B cell (primary cell): ENCODE data around the gene NOTCH3. TPM values are rescaled to one million over a fixed set of nuclear protein-coding genes. Genes with fewer than 3 reads are reported as not detected.

Experiments used
- ATAC-seq: fragments of 200-7000 bp; cut with Tn5 transposase; one replicate; pipeline ENCODE4 v1.10.0; 2021; ENCODE audit warnings: low read depth, mild to moderate bottlenecking, moderate number of reproducible peaks, moderate library complexity
- CTCF ChIA-PET: fragments of 350-600 bp; sonication (Branson Sonifier 250); formaldehyde crosslinking; loops from one replicate; lab custom pipeline; 2021; ENCODE audit warnings: antibody characterized with exemption, inconsistent platforms; lab: Charles Lee
- POLR2A ChIA-PET: fragments of 350-600 bp; sonication (Branson Sonifier 250); formaldehyde crosslinking; loops from one replicate; lab custom pipeline; 2021; ENCODE audit warnings: antibody characterized with exemption; lab: Charles Lee
- DNase-seq: peaks from one replicate; pipeline ENCODE4 v3.0.0; 2013
- H2AFZ ChIP-seq: 2 replicates; pipeline ENCODE4 v1.6.1; 2012; ENCODE audit warnings: mild to moderate bottlenecking, low read depth, low read length; ENCODE audit not compliant: insufficient read depth, poor library complexity, severe bottlenecking
- H3K27ac ChIP-seq, 2 donors: 1 replicate in 1 of 2; 2 replicates in 1 of 2; pipeline ENCODE4 v1.5.1; 2012 to 2013; ENCODE audit warnings: low read length in 2 of 2, mild to moderate bottlenecking in 2 of 2, moderate library complexity in 1 of 2
- H3K27me3 ChIP-seq, 4 experiments: fragments of 200-600 bp in 1 of 4; sonication (generic) in 1 of 4; replicated peaks in 1 of 4; 1 replicate in 2 of 4; 2 replicates in 2 of 4; pipeline versions ENCODE4 v1.6.1 to v1.7.0; 2013 to 2016; ENCODE audit warnings: low read length in 3 of 4, mild to moderate bottlenecking in 2 of 4, mixed read lengths in 1 of 4, moderate library complexity in 1 of 4; ENCODE audit not compliant: insufficient read depth in 4 of 4, control insufficient read depth in 3 of 4; ENCODE audit errors: control extremely low read depth in 1 of 4
- H3K36me3 ChIP-seq, 2 experiments: replicated peaks in 1 of 2; 1 replicate in 1 of 2; 2 replicates in 1 of 2; pipeline versions ENCODE4 v1.6.1 to v1.7.1; 2013; ENCODE audit warnings: low read length in 1 of 2; ENCODE audit not compliant: insufficient read depth in 2 of 2, control insufficient read depth in 1 of 2; ENCODE audit errors: control extremely low read depth in 1 of 2, extremely low read depth in 1 of 2
- H3K4me1 ChIP-seq, 2 donors: fragments of 200-600 bp in 1 of 2; sonication (generic) in 1 of 2; 1 replicate in 1 of 2; 2 replicates in 1 of 2; pipeline versions ENCODE4 v1.5.1 to v1.6.1; 2013 to 2017; ENCODE audit warnings: low read length in 2 of 2; ENCODE audit not compliant: control insufficient read depth in 2 of 2, insufficient read depth in 2 of 2
- H3K4me2 ChIP-seq: replicated peaks from 2 replicates; pipeline ENCODE3; 2012; ENCODE audit warnings: mild to moderate bottlenecking, low read depth, low read length; ENCODE audit not compliant: poor library complexity, severe bottlenecking
- H3K4me3 ChIP-seq, 5 experiments: fragments of 200-600 bp in 1 of 5; sonication (generic) in 1 of 5; 1 replicate in 3 of 5; 2 replicates in 2 of 5; pipeline versions ENCODE4 v1.5.1 to v1.7.0; 2011 to 2016; ENCODE audit warnings: low read length in 4 of 5, mild to moderate bottlenecking in 4 of 5, low read depth in 2 of 5, control low read depth in 1 of 5, moderate library complexity in 1 of 5; ENCODE audit not compliant: insufficient read depth in 1 of 5; ENCODE audit errors: control extremely low read depth in 1 of 5, extremely low read depth in 1 of 5
- H3K79me2 ChIP-seq: fragments of 200-600 bp; sonication (generic); one replicate; pipeline ENCODE4 v1.6.0; 2016; ENCODE audit warnings: low read length; ENCODE audit not compliant: control insufficient read depth, insufficient read depth
- H3K9ac ChIP-seq: fragments of 200-600 bp; sonication (generic); 2 replicates; pipeline ENCODE4 v1.6.1; 2017; ENCODE audit warnings: mild to moderate bottlenecking, low read length, moderate library complexity
- H3K9me3 ChIP-seq, 3 donors: one replicate each; pipeline versions ENCODE4 v1.6.1 to v1.7.1; 2013; ENCODE audit warnings: low read length in 2 of 3; ENCODE audit not compliant: control insufficient read depth in 2 of 3, insufficient read depth in 1 of 3; ENCODE audit errors: control extremely low read depth in 1 of 3
- H4K20me1 ChIP-seq: 2 replicates; pipeline ENCODE4 v1.6.0; 2012; ENCODE audit warnings: mild to moderate bottlenecking, low read length; ENCODE audit not compliant: insufficient read depth, control insufficient read depth, poor library complexity, severe bottlenecking
- H3K27ac Mint-ChIP-seq: one replicate; pipeline ENCODE4 v1.8.0; 2021; ENCODE audit warnings: mixed read lengths
- H3K27me3 Mint-ChIP-seq: one replicate; pipeline ENCODE4 v1.8.0; 2021; ENCODE audit warnings: mixed read lengths
- H3K4me1 Mint-ChIP-seq: one replicate; pipeline ENCODE4 v1.8.0; 2021; ENCODE audit warnings: mixed read lengths
- H3K4me3 Mint-ChIP-seq: one replicate; pipeline ENCODE4 v1.8.0; 2021; ENCODE audit warnings: mixed read lengths
- H3K9me3 Mint-ChIP-seq: one replicate; pipeline ENCODE4 v1.8.0; 2022; ENCODE audit warnings: mixed read lengths; ENCODE audit not compliant: insufficient read depth
- EZH2 ChIP-seq: IDR thresholded peaks from 2 replicates; pipeline ENCODE4 v1.6.1; 2012; ENCODE audit warnings: borderline replicate concordance, low read depth, mild to moderate bottlenecking, moderate library complexity, low read length; ENCODE audit not compliant: insufficient read depth, poor library complexity, severe bottlenecking
- WGBS: methylation state at CpG from one replicate; pipeline ENCODE4 v1.1.5; 2013; ENCODE audit warnings: missing lambda C conversion rate; ENCODE audit not compliant: insufficient coverage; 5-methylcytosine and 5-hydroxymethylcytosine counted together
- intact Hi-C: fragments of 100-400 bp; cut with micrococcal nuclease; formaldehyde crosslinking; loops from one replicate; pipeline ENCODE4 v1.10.0; 2022
- polyA plus RNA-seq: library from polyadenylated mRNA; depleted of rRNA; stranded (reverse); fragments of >200 nt; gene quantifications from 2 replicates; pipeline ENCODE4 v1.2.3, GENCODE V29; 2012
- total RNA-seq, 2 donors: library from RNA; stranded (reverse); fragments of 120-200 nt in 1 of 2; gene quantifications; 1 replicate in 1 of 2; 2 replicates in 1 of 2; pipeline versions ENCODE4 v1.2.3 to v1.2.4, GENCODE V29; 2013 to 2022
- TF ChIP-seq, protein P1 (sequence below): fragments of 200-600 bp; IDR thresholded peaks from one replicate; pipeline ENCODE4 v1.8.0; 2022; ENCODE audit warnings: antibody characterized with exemption, mild to moderate bottlenecking

NOTCH3 gene
- total and polyA plus RNA-seq, 2 donors (not counting 1 experiment from before 2014, with no cell fraction given): 0.01 to 0.05 TPM

DNA sequence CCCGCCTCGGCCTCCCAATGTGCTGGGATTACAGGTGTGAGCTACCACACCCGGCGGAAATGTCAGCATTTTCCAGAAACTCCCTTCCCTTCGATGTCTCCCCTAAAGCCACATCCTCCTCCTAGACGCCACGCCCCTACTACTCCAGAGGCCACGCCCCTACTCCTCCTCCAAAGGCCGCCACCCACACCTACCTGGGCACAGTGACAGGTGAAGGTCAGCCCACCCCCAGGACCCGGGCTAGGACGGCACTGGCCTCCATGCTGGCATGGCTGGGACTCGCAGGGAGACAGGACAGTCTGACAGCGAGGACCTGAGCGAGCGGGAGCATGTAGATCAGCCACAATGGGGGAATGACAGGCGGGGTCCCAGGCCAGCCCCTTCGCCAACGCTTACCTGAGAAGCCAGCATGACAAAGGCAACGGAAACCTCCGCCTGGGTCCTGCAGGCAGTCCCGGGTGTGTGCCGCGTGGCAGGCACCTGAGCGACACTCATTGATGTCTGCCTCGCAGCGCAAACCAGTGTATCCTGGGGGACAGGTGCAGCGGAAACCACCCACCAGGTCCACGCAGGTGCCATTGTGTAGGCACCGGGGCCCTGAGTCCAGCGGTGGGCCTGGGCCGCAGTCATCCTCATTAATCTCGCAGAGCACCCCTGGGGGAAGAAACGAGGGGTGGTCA lies 22.0 kb downstream of the NOTCH3 start:
- Histone ChIP-seq H3K9ac (no peak overlapping the region), H4K20me1 (no peaks in the 10 kb centered on the region), H3K4me1 (peaks cover 4 to 6% of the 10 kb centered on the region in 2 donors), H3K4me3 (no peak overlapping the region), H3K79me2 (no peaks in the 10 kb centered on the region), H3K27me3 (peaks cover 0 to 22% (median 4%) of the 10 kb centered on the region in 4 experiments), H3K9me3 (no peaks in the 10 kb centered on the region), H2AFZ (no peak overlapping the region), H3K36me3 (no peaks in the 10 kb centered on the region), H3K4me2 (no peak overlapping the region), H3K27ac (no peak overlapping the region)
- ATAC-seq (no peak), DNase-seq (no peak)
- no peaks in the 10 kb centered on the region for H3K9me3 Mint-ChIP-seq
- no peak overlapping the region for H3K27ac Mint-ChIP-seq
- ChIA-PET POLR2A (no interaction called here), CTCF (interaction anchor here (1.8 to 2.8 kb wide), 5 partner anchors 24 to 378 kb away, joined by 4 to 25 read pairs (median 13); partner anchors contain the start of gene AKAP8L)
- intact Hi-C loops: loop anchor here (5.0 kb wide), 2 partner anchors 54 to 154 kb away; partner anchors contain the start of genes BRD4 and EPHX3
- TF ChIP-seq, protein P1, sequence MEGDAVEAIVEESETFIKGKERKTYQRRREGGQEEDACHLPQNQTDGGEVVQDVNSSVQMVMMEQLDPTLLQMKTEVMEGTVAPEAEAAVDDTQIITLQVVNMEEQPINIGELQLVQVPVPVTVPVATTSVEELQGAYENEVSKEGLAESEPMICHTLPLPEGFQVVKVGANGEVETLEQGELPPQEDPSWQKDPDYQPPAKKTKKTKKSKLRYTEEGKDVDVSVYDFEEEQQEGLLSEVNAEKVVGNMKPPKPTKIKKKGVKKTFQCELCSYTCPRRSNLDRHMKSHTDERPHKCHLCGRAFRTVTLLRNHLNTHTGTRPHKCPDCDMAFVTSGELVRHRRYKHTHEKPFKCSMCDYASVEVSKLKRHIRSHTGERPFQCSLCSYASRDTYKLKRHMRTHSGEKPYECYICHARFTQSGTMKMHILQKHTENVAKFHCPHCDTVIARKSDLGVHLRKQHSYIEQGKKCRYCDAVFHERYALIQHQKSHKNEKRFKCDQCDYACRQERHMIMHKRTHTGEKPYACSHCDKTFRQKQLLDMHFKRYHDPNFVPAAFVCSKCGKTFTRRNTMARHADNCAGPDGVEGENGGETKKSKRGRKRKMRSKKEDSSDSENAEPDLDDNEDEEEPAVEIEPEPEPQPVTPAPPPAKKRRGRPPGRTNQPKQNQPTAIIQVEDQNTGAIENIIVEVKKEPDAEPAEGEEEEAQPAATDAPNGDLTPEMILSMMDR: no peak
- no peak for TF ChIP-seq EZH2
- H3K4me1 Mint-ChIP-seq: peaks cover 7% of the 10 kb centered on the region
- 88% methylated on average over 33 of the region's 33 CpGs for WGBS
- peaks cover 24% of the 10 kb centered on the region for H3K27me3 Mint-ChIP-seq
- H3K4me3 Mint-ChIP-seq: peak overlapping the region; percentile 34
